GM12892 (cell line): Measurements from ENCODE around the gene HLX.

Source experiments
- POLR2A ChIP-seq: IDR thresholded peaks from 2 replicates; pipeline ENCODE4 v1.6.1; 2011; ENCODE audit warnings: low read depth, low read length, control low read depth
- POLR2AphosphoS5 ChIP-seq: IDR thresholded peaks from 2 replicates; pipeline ENCODE4 v1.6.1; 2011; ENCODE audit warnings: low read depth, low read length, control low read depth
- TAF1 ChIP-seq: IDR thresholded peaks from 2 replicates; pipeline ENCODE4 v1.6.1; 2011; ENCODE audit warnings: low read depth, mild to moderate bottlenecking, control low read depth, low read length, borderline replicate concordance

- no peak for TF ChIP-seq POLR2AphosphoS5
- no peak for TF ChIP-seq POLR2A
- no peak for TF ChIP-seq TAF1
These were observed 48.2 kb downstream of the HLX start for GRCh38 chr1:220927442-220927841.
